SK-N-SH (cell line): Measurements from ENCODE around the gene FOXF1.

Experiments used
- EP300 ChIP-seq, 2 experiments: IDR thresholded peaks; 2 replicates each; pipeline versions ENCODE4 v1.4.0 to v1.6.1; 2012; ENCODE audit warnings: borderline replicate concordance in 1 of 2, low read depth in 1 of 2, low read length in 1 of 2
- EZH2phosphoT487 ChIP-seq: fragments of 200-600 bp; sonication (generic); IDR thresholded peaks from 2 replicates; pipeline ENCODE4 v1.6.1; 2017; ENCODE audit warnings: low read depth, mixed run types, mild to moderate bottlenecking, antibody characterized with exemption, moderate library complexity, borderline replicate concordance
- GATA2 ChIP-seq: sonication (generic); formaldehyde crosslinking; IDR thresholded peaks from 2 replicates; pipeline ENCODE4 v1.5.0; 2020; ENCODE audit warnings: mild to moderate bottlenecking, missing genetic modification reagents
- IRF3 ChIP-seq: fragments of 150-350 bp; IDR thresholded peaks from 2 replicates; pipeline ENCODE4 v1.6.1; 2016; ENCODE audit warnings: mild to moderate bottlenecking, low read depth, low read length
- JUND ChIP-seq: IDR thresholded peaks from 2 replicates; pipeline ENCODE4 v1.4.0; 2012
- POLR2AphosphoS5 ChIP-seq: IDR thresholded peaks from 2 replicates; pipeline ENCODE4 v1.6.1; 2012; ENCODE audit warnings: low read depth, low read length
- REST ChIP-seq: IDR thresholded peaks from 2 replicates; pipeline ENCODE4 v1.6.1; 2012; ENCODE audit warnings: mild to moderate bottlenecking, low read depth, low read length, moderate library complexity
- USF2 ChIP-seq: fragments of 150-350 bp; IDR thresholded peaks from 2 replicates; pipeline ENCODE4 v1.6.1; 2017; ENCODE audit warnings: antibody characterized with exemption, low read length, low read depth, borderline replicate concordance
- YY1 ChIP-seq: IDR thresholded peaks from 2 replicates; pipeline ENCODE4 v1.4.0; 2012; ENCODE audit warnings: low read depth, mild to moderate bottlenecking
- TF ChIP-seq, protein P1 (sequence below): fragments of 200-600 bp; sonication (generic); IDR thresholded peaks from 2 replicates; pipeline ENCODE4 v1.6.1; 2017; ENCODE audit warnings: antibody characterized with exemption, mild to moderate bottlenecking, moderate library complexity

GRCh38 chr16:86558355-86559193 lies 48.2 kb downstream of the FOXF1 start:
- TF ChIP-seq, protein P1, sequence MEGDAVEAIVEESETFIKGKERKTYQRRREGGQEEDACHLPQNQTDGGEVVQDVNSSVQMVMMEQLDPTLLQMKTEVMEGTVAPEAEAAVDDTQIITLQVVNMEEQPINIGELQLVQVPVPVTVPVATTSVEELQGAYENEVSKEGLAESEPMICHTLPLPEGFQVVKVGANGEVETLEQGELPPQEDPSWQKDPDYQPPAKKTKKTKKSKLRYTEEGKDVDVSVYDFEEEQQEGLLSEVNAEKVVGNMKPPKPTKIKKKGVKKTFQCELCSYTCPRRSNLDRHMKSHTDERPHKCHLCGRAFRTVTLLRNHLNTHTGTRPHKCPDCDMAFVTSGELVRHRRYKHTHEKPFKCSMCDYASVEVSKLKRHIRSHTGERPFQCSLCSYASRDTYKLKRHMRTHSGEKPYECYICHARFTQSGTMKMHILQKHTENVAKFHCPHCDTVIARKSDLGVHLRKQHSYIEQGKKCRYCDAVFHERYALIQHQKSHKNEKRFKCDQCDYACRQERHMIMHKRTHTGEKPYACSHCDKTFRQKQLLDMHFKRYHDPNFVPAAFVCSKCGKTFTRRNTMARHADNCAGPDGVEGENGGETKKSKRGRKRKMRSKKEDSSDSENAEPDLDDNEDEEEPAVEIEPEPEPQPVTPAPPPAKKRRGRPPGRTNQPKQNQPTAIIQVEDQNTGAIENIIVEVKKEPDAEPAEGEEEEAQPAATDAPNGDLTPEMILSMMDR = no peak
- TF ChIP-seq YY1 (no peak), EP300 (IDR thresholded peaks at IDR 0.05; ENCODE audit: borderline replicate concordance in 1 of 2, low read depth in 1 of 2, low read length in 1 of 2) (no peak), USF2 (no peak), POLR2AphosphoS5 (no peak), GATA2 (no peak), REST (no peak), JUND (no peak), IRF3 (no peak), EZH2phosphoT487 (no peak)
